GM12872 (cell line): ENCODE results near the gene DOK4.

ENCODE experiments used
- TF ChIP-seq, protein P1 (sequence below): IDR thresholded peaks from 3 replicates; pipeline ENCODE4 v1.5.1; 2011; ENCODE audit warnings: low read depth, mild to moderate bottlenecking, low read length, moderate library complexity; ENCODE audit not compliant: insufficient read depth

The DOK4 gene

DNA sequence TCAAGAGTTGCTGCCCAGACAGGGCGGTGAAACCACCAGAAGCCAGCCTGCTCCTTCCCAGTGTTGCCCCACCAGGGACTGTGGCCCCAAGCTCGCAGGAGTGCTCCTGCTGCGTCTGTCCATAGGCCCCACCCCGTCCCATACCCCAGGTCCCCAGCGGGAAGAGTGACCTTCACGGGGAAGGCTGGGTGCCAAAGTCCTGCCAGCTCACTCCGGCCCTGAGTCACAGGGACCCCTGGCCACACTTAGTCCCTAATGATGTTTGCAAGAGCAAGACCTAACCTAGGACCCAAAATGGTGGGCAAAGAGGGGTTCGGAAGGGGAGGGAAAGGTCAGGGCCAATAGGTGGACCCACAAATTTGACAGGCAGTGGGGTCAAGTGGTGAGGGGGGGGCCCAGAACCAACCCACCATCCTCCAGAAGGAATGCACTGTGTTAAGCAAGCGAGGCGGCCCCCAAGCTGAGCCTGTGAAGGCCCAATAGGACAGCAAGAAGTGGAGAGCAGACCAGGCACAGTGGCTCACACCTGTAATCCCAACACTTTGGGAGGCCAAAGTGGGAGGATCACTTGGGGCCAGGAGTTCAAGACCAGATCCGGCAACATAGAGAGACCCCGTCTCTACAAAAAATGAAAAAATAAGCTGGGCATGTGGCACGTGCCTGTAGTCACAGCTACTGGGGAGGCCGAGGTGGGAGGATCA, 3.3 kb downstream of the DOK4 start:
- TF ChIP-seq, protein P1, sequence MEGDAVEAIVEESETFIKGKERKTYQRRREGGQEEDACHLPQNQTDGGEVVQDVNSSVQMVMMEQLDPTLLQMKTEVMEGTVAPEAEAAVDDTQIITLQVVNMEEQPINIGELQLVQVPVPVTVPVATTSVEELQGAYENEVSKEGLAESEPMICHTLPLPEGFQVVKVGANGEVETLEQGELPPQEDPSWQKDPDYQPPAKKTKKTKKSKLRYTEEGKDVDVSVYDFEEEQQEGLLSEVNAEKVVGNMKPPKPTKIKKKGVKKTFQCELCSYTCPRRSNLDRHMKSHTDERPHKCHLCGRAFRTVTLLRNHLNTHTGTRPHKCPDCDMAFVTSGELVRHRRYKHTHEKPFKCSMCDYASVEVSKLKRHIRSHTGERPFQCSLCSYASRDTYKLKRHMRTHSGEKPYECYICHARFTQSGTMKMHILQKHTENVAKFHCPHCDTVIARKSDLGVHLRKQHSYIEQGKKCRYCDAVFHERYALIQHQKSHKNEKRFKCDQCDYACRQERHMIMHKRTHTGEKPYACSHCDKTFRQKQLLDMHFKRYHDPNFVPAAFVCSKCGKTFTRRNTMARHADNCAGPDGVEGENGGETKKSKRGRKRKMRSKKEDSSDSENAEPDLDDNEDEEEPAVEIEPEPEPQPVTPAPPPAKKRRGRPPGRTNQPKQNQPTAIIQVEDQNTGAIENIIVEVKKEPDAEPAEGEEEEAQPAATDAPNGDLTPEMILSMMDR = no peak

DNA sequence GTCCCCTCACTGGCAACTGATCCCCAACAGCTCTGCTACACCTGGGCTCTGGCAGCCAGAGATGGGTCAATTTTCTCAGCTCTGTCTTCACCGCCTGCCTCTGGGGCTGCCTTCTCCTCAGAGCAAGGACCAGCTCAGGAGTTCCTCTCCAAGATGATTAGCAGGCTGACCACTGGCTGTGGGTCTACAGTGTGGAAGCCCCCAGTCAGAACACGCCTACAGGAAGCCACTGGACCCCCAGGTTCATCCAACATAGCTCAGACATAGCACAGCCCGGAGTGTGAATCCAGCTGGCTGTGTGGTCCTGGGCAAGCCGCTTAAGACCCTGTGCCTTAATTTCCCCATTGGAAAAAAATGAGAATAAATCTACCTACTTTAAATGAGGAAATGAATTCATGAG, 4.9 kb downstream of the DOK4 start:
- TF ChIP-seq, protein P1 = no peak

DNA sequence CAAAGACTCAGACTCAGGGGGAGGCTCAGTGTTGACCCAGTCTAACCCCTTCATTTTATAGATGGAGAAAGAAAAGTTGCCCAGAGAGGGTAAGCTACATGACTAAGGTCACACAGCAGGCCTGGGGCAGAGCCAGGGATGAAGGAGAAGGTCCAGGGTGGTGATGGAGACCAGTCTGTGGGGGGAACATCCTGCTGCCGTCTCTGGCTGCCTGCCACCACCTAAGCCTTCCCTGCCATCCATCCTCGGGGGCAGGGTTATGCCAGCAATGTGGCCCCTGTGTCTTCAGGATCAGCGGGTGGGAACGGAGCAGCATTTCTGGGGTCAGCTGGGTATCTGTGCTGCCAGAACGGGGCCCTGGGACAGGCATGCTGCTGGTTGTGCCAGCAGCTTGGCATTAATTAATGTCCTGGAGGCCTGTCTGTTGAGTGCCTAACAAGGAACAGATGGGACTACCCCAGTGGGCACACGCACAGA, 5.5 kb downstream of the DOK4 start:
- TF ChIP-seq, protein P1 = no peak

DNA sequence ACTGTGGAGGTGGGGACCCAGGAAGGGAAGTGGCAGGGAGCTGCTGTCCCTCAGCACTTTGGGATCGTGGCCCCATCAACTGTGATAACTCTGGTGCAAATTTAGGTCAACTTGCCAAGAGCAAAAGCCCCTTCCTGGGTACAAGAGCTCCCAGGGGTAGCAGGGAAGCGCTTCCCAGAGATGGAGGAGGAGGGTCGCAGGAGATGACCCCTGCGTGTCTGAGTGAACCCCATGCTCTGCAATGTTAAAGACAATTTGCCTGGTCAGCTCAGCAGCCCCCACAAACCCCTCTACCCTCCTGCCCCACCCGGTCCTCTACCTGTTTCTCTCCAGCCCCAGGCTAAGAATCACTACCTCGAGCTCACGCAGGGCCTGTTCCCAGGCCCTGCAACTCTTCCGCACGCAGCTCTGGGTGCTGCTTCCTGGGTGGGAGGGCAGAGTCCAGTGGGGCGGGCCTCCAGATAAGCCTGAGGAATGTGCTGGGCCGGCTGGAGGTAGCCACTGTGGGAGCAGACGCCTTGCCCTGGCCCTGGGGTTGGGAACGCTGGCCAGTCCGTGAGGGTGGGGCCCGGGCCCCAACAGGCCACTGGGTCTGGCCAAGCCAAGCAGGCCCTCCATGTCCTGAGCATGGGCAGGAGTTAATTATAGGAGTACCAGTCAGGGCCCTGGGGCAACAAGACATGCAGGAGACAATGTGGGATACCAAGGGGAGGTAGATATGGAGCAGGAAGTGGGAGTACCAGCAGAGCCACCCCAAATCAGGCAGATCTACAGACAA, 6.1 kb downstream of the DOK4 start:
- TF ChIP-seq, protein P1 = no peak

DNA sequence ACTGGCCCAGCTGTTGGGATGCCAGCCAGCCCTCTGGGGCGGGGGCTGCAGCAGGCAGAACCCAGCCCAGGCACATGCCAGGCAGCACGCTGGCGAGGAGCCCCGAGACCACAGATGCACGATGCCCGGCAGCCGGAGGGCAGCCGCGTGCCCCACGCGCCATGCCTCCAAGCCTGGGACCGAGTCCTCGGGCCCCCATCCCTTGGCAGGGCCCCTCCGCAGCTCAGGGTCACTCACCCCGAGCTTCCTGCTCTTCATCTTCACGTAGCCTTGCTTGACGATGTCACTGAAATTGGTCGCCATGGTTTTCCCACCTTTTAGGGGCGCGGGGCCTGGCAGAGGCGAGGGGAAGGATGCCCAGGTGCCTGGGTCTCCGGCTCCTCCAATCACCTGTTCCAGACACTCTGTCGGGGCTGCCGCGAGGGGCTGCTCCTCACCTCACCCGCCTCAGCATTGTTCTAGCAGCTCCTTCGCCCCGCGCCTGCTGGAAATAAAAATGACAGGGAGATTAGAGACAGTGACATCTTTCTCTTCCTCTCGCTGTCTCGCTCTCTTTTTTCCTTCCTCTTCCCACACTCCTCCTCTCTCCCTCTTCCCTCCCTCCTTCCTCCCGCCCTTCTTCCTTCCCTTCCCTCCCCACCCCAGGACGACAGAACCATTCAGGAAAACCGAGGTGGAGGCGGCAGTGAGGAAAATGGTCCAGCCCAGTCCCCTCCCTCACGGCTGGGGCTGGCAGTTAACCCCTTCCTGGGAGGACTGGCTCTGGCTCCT, 6.9 kb downstream of the DOK4 start:
- TF ChIP-seq, protein P1 = no peak

DNA sequence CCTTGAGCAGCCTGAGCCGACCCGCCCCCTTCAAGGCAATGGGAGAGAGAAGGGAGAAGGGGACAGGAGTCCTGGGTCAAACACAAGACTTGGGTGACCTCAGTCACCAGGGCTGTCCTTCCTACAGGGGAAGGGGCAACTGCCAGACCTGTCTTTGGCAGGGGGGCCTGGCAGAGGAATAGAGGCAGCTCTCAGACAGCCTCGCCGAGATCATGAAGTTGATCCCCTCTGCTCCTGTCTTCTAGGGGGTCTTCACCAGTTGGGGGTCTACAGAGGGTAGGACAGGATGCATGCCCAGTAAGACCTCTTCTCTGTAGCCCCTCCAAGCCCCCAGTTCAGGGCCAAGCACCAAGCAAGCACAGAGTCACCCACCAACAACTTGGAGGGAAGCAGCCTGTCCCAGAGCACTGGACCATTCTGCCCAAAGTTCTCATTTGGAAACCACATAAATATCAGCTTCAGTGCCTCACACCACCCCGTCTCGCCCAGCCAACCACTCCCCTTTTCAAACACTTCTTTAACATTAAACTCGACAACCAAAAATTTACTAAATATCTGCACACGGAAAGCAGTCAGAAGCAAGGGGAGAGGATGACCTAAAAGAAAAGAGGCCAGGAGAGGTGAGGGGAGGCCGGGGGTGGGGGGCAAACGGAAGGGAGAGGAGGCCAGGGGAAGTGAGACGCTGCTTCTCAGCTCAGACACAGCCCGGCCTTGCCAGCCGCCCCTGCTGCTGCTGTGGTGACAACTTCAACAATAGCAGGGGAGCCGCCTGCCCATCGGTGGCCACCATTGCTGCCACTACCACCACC, 7.7 kb downstream of the DOK4 start:
- TF ChIP-seq, protein P1 = no peak
